ENCODE results near the gene RIN1. TPM values are rescaled to one million over a fixed set of nuclear protein-coding genes. Genes with fewer than 3 reads are reported as not detected.

Gene RIN1
- total RNA-seq: 19.5 and 32.3 TPM in 2 replicates

GRCh38 chr11:66336234-66337102 lies at the start of gene RIN1:
Gene RIN1, minus strand, starts transcription at chr11:66336434. Its CDS starts 32 bp downstream, at chr11:66336402.

GRCh38 chr11:66371627-66372415 lies 35.6 kb upstream of the RIN1 start, which contains the start of gene SLC29A2:
Gene SLC29A2, minus strand, starts transcription at chr11:66371760. Its CDS starts 169 bp downstream, at chr11:66371591.

GRCh38 chr11:66347425-66348276 lies 11.4 kb upstream of the RIN1 start, which contains the start of gene B4GAT1:
Gene B4GAT1, minus strand, starts transcription at chr11:66347629. Its CDS starts 84 bp downstream, at chr11:66347545.

GRCh38 chr11:66344550-66345315 lies 8.5 kb upstream of the RIN1 start, which contains the start of gene BRMS1:
Gene BRMS1, minus strand, starts transcription at chr11:66345104. Its CDS starts 2,870 bp downstream, at chr11:66342234.

GRCh38 chr11:66316849-66317251 lies 19.4 kb downstream of the RIN1 start, which contains the start of gene CD248:
Gene CD248, minus strand, starts transcription at chr11:66317044. Its CDS starts 17 bp downstream, at chr11:66317027.

GRCh38 chr11:66291706-66292542 lies 44.3 kb downstream of the RIN1 start, which contains the start of gene TMEM151A:
Gene TMEM151A, plus strand, starts transcription at chr11:66291894. Its CDS starts 120 bp downstream, at chr11:66292014.

GRCh38 chr11:66288671-66289547 lies 47.3 kb downstream of the RIN1 start, which contains the start of gene YIF1A:
Gene YIF1A, minus strand, starts transcription at chr11:66289143. Its CDS starts 158 bp downstream, at chr11:66288985.

Other genes with a start within 250 kb of the RIN1 start
- 23.2 and 49.8 TPM in 2 replicates for gene KLC2, start 78.7 kb downstream of the RIN1 start, total RNA-seq
- gene RAB1B, start 67.8 kb downstream of the RIN1 start, total RNA-seq: 61.2 and 88.6 TPM in 2 replicates
- gene CNIH2, start 58.3 kb downstream of the RIN1 start, total RNA-seq: under 0.01 and 0.14 TPM in 2 replicates
- gene YIF1A, start 47.3 kb downstream of the RIN1 start, total RNA-seq: 121 and 221 TPM in 2 replicates
- gene TMEM151A, start 44.5 kb downstream of the RIN1 start, total RNA-seq: under 0.01 and 0.07 TPM in 2 replicates
- gene CD248, start 19.4 kb downstream of the RIN1 start, total RNA-seq: 0.68 and 1.2 TPM in 2 replicates
- gene BRMS1, start 8.7 kb upstream of the RIN1 start, total RNA-seq: 58.2 and 74.8 TPM in 2 replicates
- gene B4GAT1, start 11.2 kb upstream of the RIN1 start, total RNA-seq: 8.5 and 13.7 TPM in 2 replicates
- gene SLC29A2, start 35.3 kb upstream of the RIN1 start, total RNA-seq: 3.1 and 6.0 TPM in 2 replicates
- gene NPAS4, start 84.6 kb upstream of the RIN1 start, total RNA-seq: not detected in 2 replicates
- 24.6 and 34.2 TPM in 2 replicates for gene MRPL11, start 102.4 kb upstream of the RIN1 start, total RNA-seq
- 9.6 and 14.3 TPM in 2 replicates for gene PELI3, start 130.5 kb upstream of the RIN1 start, total RNA-seq
- gene DPP3, start 144.0 kb upstream of the RIN1 start, total RNA-seq: 62.5 and 70.9 TPM in 2 replicates
- 5.5 and 20.1 TPM in 2 replicates for gene BBS1, start 174.2 kb upstream of the RIN1 start, total RNA-seq
- 7.2 and 11.7 TPM in 2 replicates for gene ZDHHC24, start 209.6 kb upstream of the RIN1 start, total RNA-seq
- under 0.01 TPM in 1 of 2 replicates, not detected in the other for gene ACTN3, start 210.5 kb upstream of the RIN1 start, total RNA-seq
- 1.4 and 14.9 TPM in 2 replicates for gene CTSF, start 232.2 kb upstream of the RIN1 start, total RNA-seq